ENCODE measurements around the gene SLC29A1. TPM values are rescaled to one million over a fixed set of nuclear protein-coding genes. Genes with fewer than 3 reads are reported as not detected.

Gene SLC29A1
- total RNA-seq, 4 donors from 2014 or later, result 18.3 to 95.5 (median 40.8) TPM

DNA sequence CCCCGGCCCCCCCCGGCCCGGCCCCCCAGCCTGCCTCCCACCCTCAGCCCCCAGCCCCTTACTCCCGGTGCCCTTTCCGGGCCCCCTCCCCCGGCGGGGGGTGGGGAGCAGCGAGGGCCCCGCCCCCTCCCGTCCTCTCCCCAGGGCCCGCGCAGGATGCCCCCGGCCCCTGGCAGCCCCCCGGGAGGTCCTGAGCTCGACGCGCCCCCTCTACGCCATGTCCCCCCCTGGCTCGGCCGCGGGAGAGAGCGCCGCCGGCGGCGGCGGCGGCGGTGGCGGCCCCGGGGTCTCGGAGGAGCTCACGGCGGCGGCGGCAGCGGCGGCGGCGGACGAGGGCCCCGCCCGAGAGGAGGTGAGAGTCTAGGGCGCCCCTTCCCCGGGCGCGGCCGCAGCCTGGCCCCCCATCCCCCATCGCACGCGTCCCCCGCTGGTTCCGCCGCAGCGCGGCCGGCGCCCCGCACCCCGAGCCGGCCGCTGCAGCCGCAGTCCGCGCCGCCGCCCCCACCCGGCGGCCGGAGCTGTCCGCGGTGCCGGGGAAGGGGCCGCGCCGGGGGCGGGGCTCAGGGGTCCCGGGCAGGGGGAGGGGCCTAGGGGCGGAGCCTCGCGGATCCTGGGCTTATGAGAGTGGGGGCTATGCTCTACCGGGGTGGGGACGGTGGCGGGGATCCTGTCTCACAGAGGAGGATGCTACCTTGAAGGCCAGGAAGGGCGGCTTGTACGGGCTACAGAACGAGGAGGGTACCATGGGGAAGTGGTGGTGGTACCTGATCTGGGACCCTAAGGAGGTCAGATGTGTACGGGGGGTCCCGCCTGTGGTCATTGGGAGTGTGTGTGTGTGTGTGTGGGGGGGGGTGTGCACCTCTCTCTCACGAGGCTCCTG lies 47.4 kb downstream of the SLC29A1 start:
- peaks cover 30 to 46% (median 39%) of the 10 kb centered on the region in 3 donors for H3K27me3 ChIP-seq
- no peaks in the 10 kb centered on the region for H3K36me3 ChIP-seq
- H3K9me3 ChIP-seq, result no peaks in the 10 kb centered on the region
- no peak for ATAC-seq
- TF ChIP-seq CTCF (IDR thresholded peaks at IDR 0.05 in 4 of 5, conservative IDR thresholded peaks at IDR 0.05 in 1 of 5), result no peak
- TF ChIP-seq POLR2A (IDR thresholded peaks at IDR 0.05), result no peak
- in situ Hi-C loops (cut with MboI; ENCODE audit: low sequenced_read_pairs in 4 of 4), result no loop called here
- H3K4me3 ChIP-seq, result peak overlapping the region in 2 of 4 donors; percentile 28 to 43
- H3K27ac ChIP-seq, result no peak overlapping the region
- DNase-seq, result no peak
- intact Hi-C loops (cut with DNase I; ENCODE audit: low total_unique reads), result no loop called here
- H3K4me1 ChIP-seq, result no peaks in the 10 kb centered on the region

DNA sequence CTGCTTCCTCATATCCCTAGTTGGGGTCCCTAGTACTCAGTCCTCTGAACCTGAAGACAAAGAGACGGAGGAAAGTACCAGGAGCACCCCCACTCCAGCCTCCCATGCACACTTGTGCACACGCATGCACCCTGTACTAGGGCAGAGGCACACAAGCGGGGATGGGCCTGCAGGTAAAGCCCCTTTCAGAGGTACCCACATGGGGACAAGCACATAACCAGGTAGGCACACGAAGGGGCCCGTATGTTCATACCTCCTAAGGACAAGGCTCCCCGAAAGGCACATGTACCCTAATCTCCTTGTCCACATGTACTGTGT lies 48.0 kb downstream of the SLC29A1 start:
- no peak for ATAC-seq
- H3K4me1 ChIP-seq, result no peaks in the 10 kb centered on the region
- peaks cover 32 to 46% (median 41%) of the 10 kb centered on the region in 3 donors for H3K27me3 ChIP-seq
- H3K27ac ChIP-seq, result no peak overlapping the region
- H3K4me3 ChIP-seq, result no peak overlapping the region
- H3K9me3 ChIP-seq, result no peaks in the 10 kb centered on the region
- no peak for DNase-seq
- intact Hi-C loops (cut with DNase I; ENCODE audit: low total_unique reads), result no loop called here
- in situ Hi-C loops (cut with MboI; ENCODE audit: low sequenced_read_pairs in 4 of 4), result no loop called here
- no peaks in the 10 kb centered on the region for H3K36me3 ChIP-seq
- TF ChIP-seq CTCF (IDR thresholded peaks at IDR 0.05 in 4 of 5, conservative IDR thresholded peaks at IDR 0.05 in 1 of 5) (no peak), POLR2A (IDR thresholded peaks at IDR 0.05) (no peak)

- TF ChIP-seq CTCF (IDR thresholded peaks at IDR 0.05 in 4 of 5, conservative IDR thresholded peaks at IDR 0.05 in 1 of 5) (no peak), POLR2A (IDR thresholded peaks at IDR 0.05) (no peak)
- in situ Hi-C loops (cut with MboI; ENCODE audit: low sequenced_read_pairs in 4 of 4) (no loop called here), intact Hi-C loops (cut with DNase I; ENCODE audit: low total_unique reads) (no loop called here)
- H3K9me3 ChIP-seq, result no peaks in the 10 kb centered on the region
- no peak overlapping the region for H3K27ac ChIP-seq
- no peaks in the 10 kb centered on the region for H3K36me3 ChIP-seq
- H3K4me1 ChIP-seq, result no peaks in the 10 kb centered on the region
- ATAC-seq, result no peak
- DNase-seq, result no peak
- no peak overlapping the region for H3K4me3 ChIP-seq
- peaks cover 38 to 46% (median 42%) of the 10 kb centered on the region in 3 donors for H3K27me3 ChIP-seq
Observed at GRCh38 chr6:44271914-44272313, 48.5 kb downstream of the SLC29A1 start.

GRCh38 chr6:44272529-44272928 lies 49.1 kb downstream of the SLC29A1 start:
- Histone ChIP-seq H3K4me3 (no peak overlapping the region), H3K27me3 (peaks cover 40 to 46% (median 42%) of the 10 kb centered on the region in 3 donors), H3K4me1 (no peaks in the 10 kb centered on the region), H3K27ac (no peak overlapping the region), H3K9me3 (no peaks in the 10 kb centered on the region), H3K36me3 (no peaks in the 10 kb centered on the region)
- no peak for DNase-seq
- TF ChIP-seq CTCF (IDR thresholded peaks at IDR 0.05 in 4 of 5, conservative IDR thresholded peaks at IDR 0.05 in 1 of 5), result no peak
- no peak for TF ChIP-seq POLR2A (IDR thresholded peaks at IDR 0.05)
- no peak for ATAC-seq
- in situ Hi-C loops (cut with MboI; ENCODE audit: low sequenced_read_pairs in 4 of 4) (no loop called here), intact Hi-C loops (cut with DNase I; ENCODE audit: low total_unique reads) (no loop called here)
